Trophoblast cell (in vitro differentiated cells and primary cell): Measurements from ENCODE around the gene LONP2.

Source experiments
- DNase-seq, 2 donors: peaks; one replicate each; pipeline ENCODE4 v3.0.0-alpha.2; 2016
- H2AFZ ChIP-seq: 2 replicates; pipeline ENCODE4 v1.6.1; 2013; ENCODE audit warnings: low read length, moderate library complexity, mild to moderate bottlenecking; ENCODE audit not compliant: insufficient read depth, poor library complexity
- H2AK5ac ChIP-seq: 2 replicates; pipeline ENCODE4 v1.6.1; 2013; ENCODE audit warnings: mild to moderate bottlenecking, low read length
- H2BK120ac ChIP-seq: 2 replicates; pipeline ENCODE4 v1.6.1; 2013; ENCODE audit warnings: low read length, mild to moderate bottlenecking, moderate library complexity; ENCODE audit not compliant: insufficient read depth, poor library complexity
- H2BK12ac ChIP-seq: 2 replicates; pipeline ENCODE4 v1.6.1; 2013; ENCODE audit warnings: mild to moderate bottlenecking, low read length, moderate library complexity
- H2BK5ac ChIP-seq: 2 replicates; pipeline ENCODE4 v1.6.1; 2013; ENCODE audit warnings: low read length, low read depth, moderate library complexity, mild to moderate bottlenecking; ENCODE audit not compliant: poor library complexity
- H3K14ac ChIP-seq: 2 replicates; pipeline ENCODE4 v1.6.1; 2013; ENCODE audit warnings: mild to moderate bottlenecking, low read length
- H3K18ac ChIP-seq: 2 replicates; pipeline ENCODE4 v1.6.1; 2013; ENCODE audit warnings: mild to moderate bottlenecking, low read length
- H3K23ac ChIP-seq: 2 replicates; pipeline ENCODE4 v1.6.1; 2013; ENCODE audit warnings: low read length
- H3K27ac ChIP-seq: 2 replicates; pipeline ENCODE4 v1.5.1; 2013; ENCODE audit warnings: low read depth, mild to moderate bottlenecking, inconsistent platforms, low read length, moderate library complexity
- H3K27me3 ChIP-seq: 2 replicates; pipeline ENCODE4 v1.6.1; 2013; ENCODE audit warnings: inconsistent platforms, mild to moderate bottlenecking, low read length, moderate library complexity; ENCODE audit not compliant: insufficient read depth
- H3K36me3 ChIP-seq, 2 experiments: 1 replicate in 1 of 2; 2 replicates in 1 of 2; pipeline ENCODE4 v1.6.1; 2013; ENCODE audit warnings: low read length in 2 of 2, mild to moderate bottlenecking in 2 of 2, moderate library complexity in 1 of 2; ENCODE audit not compliant: insufficient read depth in 2 of 2, control insufficient read depth in 1 of 2
- H3K4ac ChIP-seq: 2 replicates; pipeline ENCODE4 v1.6.1; 2013; ENCODE audit warnings: low read depth, mild to moderate bottlenecking, low read length, moderate library complexity
- H3K4me1 ChIP-seq, 2 experiments: 1 replicate in 1 of 2; 2 replicates in 1 of 2; pipeline ENCODE4 v1.6.1; 2013; ENCODE audit warnings: low read length in 2 of 2, mild to moderate bottlenecking in 2 of 2, moderate library complexity in 1 of 2; ENCODE audit not compliant: insufficient read depth in 2 of 2, control insufficient read depth in 1 of 2
- H3K4me2 ChIP-seq: 2 replicates; pipeline ENCODE4 v1.6.1; 2013; ENCODE audit warnings: inconsistent platforms, mild to moderate bottlenecking, low read length, moderate library complexity
- H3K4me3 ChIP-seq: 2 replicates; pipeline ENCODE4 v1.5.1; 2013; ENCODE audit warnings: mild to moderate bottlenecking, low read depth, low read length, inconsistent platforms
- H3K79me1 ChIP-seq: one replicate; pipeline ENCODE4 v1.6.1; 2013; ENCODE audit warnings: low read length
- H3K79me2 ChIP-seq: 2 replicates; pipeline ENCODE4 v1.6.1; 2013; ENCODE audit warnings: low read length, mild to moderate bottlenecking; ENCODE audit not compliant: control insufficient read depth, insufficient read depth, poor library complexity
- H3K9ac ChIP-seq: 2 replicates; pipeline ENCODE4 v1.6.1; 2013; ENCODE audit warnings: mild to moderate bottlenecking, low read length
- H3K9me3 ChIP-seq: 2 replicates; pipeline ENCODE4 v1.6.1; 2013; ENCODE audit warnings: low read depth, mild to moderate bottlenecking, control low read depth, inconsistent platforms, low read length; ENCODE audit not compliant: insufficient read depth
- H4K12ac ChIP-seq: 2 replicates; pipeline ENCODE4 v1.6.1; 2013; ENCODE audit warnings: low read depth, mild to moderate bottlenecking, low read length, moderate library complexity
- H4K8ac ChIP-seq: 2 replicates; pipeline ENCODE4 v1.6.1; 2013; ENCODE audit warnings: low read depth, mild to moderate bottlenecking, low read length, moderate library complexity
- H4K91ac ChIP-seq: one replicate; pipeline ENCODE4 v1.6.1; 2013; ENCODE audit warnings: low read depth, mild to moderate bottlenecking, low read length, moderate library complexity
- WGBS: extraction: QIAGEN DNeasy Blood & Tissue Kit; methylation state at CpG from one replicate; pipeline ENCODE4 v1.1.7; 2013; ENCODE audit warnings: missing lambda C conversion rate; ENCODE audit not compliant: insufficient read length, insufficient coverage; ENCODE audit errors: extremely low coverage; 5-methylcytosine and 5-hydroxymethylcytosine counted together

LONP2 gene

DNA sequence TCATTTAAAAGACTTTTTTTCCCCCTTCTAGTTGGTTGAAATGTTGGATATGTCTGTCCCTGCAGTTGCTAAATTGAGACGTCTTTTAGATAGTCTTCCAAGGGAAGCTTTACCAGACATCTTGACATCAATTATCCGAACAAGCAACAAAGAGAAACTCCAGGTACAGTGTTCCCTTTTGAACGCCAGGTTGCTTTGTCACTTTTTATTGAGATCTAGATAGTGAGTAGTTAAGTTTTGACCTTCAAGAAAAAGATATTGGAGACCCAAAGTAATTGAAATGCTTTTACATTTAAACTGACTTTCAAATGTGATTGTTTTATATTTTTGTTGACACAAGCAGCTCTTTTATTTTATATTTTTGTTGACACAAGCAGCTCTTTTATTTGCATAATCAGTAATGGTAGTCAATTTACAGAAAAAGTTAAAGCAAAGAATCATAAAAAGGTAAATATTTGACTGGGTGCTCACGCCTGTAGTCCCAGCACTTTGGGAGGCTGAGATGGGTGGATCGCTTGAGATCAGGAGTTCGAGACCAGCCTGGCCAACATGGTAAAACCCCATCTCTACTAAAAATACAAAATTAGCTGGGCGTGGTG lies 12.6 kb downstream of the LONP2 start:
- Histone ChIP-seq H2BK12ac (no peak overlapping the region), H3K36me3 (peaks cover 2 to 10% of the 10 kb centered on the region in 2 experiments), H3K18ac (no peak overlapping the region), H2BK5ac (no peak overlapping the region), H3K27ac (no peak overlapping the region), H4K91ac (no peak overlapping the region), H3K9me3 (no peaks in the 10 kb centered on the region), H2AFZ (no peak overlapping the region), H3K23ac (no peak overlapping the region), H4K8ac (no peak overlapping the region), H3K4ac (no peak overlapping the region), H3K79me1 (no peaks in the 10 kb centered on the region), H2AK5ac (no peak overlapping the region), H3K14ac (no peak overlapping the region), H3K4me2 (no peak overlapping the region), H3K9ac (no peak overlapping the region), H2BK120ac (no peak overlapping the region), H3K4me1 (no peaks in the 10 kb centered on the region), H4K12ac (no peak overlapping the region), H3K4me3 (no peak overlapping the region), H3K79me2 (no peaks in the 10 kb centered on the region), H3K27me3 (no peaks in the 10 kb centered on the region)
- WGBS, result no CpG with 5 or more reads among the region's 7 CpGs
- no peak for DNase-seq

GRCh38 chr16:48261569-48261968 lies 17.5 kb downstream of the LONP2 start:
- no peak overlapping the region for H3K27ac ChIP-seq
- DNase-seq, result no peak
- no peak overlapping the region for H2BK120ac ChIP-seq
- no peaks in the 10 kb centered on the region for H3K27me3 ChIP-seq
- H3K4me2 ChIP-seq, result no peak overlapping the region
- H2BK5ac ChIP-seq, result no peak overlapping the region
- no peak overlapping the region for H3K14ac ChIP-seq
- no peaks in the 10 kb centered on the region for H3K4me1 ChIP-seq
- H2AFZ ChIP-seq, result no peak overlapping the region
- H3K18ac ChIP-seq, result no peak overlapping the region
- no peak overlapping the region for H4K91ac ChIP-seq
- H3K79me2 ChIP-seq, result no peaks in the 10 kb centered on the region
- no peak overlapping the region for H4K8ac ChIP-seq
- H4K12ac ChIP-seq, result no peak overlapping the region
- WGBS, result no CpG with 5 or more reads among the region's 1 CpG
- H3K4ac ChIP-seq, result no peak overlapping the region
- H3K4me3 ChIP-seq, result no peak overlapping the region
- H3K36me3 ChIP-seq, result peaks cover 3 to 6% of the 10 kb centered on the region in 2 experiments
- H3K23ac ChIP-seq, result no peak overlapping the region
- H3K9me3 ChIP-seq, result no peaks in the 10 kb centered on the region
- no peak overlapping the region for H2BK12ac ChIP-seq
- H2AK5ac ChIP-seq, result no peak overlapping the region
- H3K9ac ChIP-seq, result no peak overlapping the region
- H3K79me1 ChIP-seq, result no peaks in the 10 kb centered on the region

DNA sequence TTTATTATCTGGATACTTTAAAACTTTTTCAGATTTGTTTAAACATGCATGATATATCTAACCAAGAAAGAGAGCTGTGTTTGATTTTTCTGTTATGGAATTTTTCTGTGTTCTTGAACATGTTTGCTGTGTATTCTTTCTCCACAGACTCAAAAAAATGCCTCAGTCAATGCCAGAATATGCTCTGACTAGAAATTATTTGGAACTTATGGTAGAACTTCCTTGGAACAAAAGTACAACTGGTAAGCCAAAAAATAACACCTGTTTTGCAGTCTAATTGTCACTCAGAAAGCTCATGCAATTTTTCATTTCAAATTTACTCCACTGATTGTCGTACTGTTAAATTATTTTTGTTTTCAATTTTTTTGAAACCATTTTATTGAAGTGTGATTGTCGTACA lies 18.5 kb downstream of the LONP2 start:
- no peak overlapping the region for H3K23ac ChIP-seq
- H3K4me3 ChIP-seq, result no peak overlapping the region

DNA sequence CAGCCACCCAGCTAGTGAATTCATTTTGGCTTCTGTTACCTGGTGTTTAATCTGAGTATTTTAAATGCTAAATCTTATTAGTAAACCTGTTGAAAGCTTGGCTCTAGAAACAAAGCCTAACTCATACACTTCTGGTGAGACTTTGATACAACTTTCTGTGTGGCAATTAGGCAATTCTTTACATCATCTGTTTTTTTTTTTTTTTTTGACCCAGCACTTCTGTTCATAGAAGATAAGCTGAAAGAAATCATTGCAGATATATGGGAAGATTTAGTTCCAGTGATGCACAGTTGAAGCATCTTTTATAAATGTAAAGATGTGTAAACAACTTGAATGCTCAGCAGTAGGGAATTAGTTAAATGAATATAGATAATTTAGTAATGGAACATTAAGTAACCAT lies 24.9 kb downstream of the LONP2 start:
- Histone ChIP-seq H3K23ac (no peak overlapping the region), H4K8ac (no peak overlapping the region), H3K14ac (no peak overlapping the region), H3K36me3 (peaks cover 3 to 5% of the 10 kb centered on the region in 2 experiments), H3K79me1 (no peaks in the 10 kb centered on the region), H3K9me3 (no peaks in the 10 kb centered on the region), H3K18ac (no peak overlapping the region), H3K4me2 (no peak overlapping the region), H3K4me1 (no peaks in the 10 kb centered on the region), H2BK120ac (no peak overlapping the region), H3K27me3 (no peaks in the 10 kb centered on the region), H3K27ac (no peak overlapping the region), H3K9ac (no peak overlapping the region), H2AFZ (no peak overlapping the region), H3K4ac (no peak overlapping the region), H2BK5ac (no peak overlapping the region), H2AK5ac (no peak overlapping the region), H3K4me3 (no peak overlapping the region), H4K12ac (no peak overlapping the region), H2BK12ac (no peak overlapping the region), H4K91ac (no peak overlapping the region), H3K79me2 (no peaks in the 10 kb centered on the region)
- no peak for DNase-seq

More for the DNA sequence above, 18.5 kb downstream of the LONP2 start:
- Histone ChIP-seq H3K4ac (no peak overlapping the region), H2BK12ac (no peak overlapping the region), H4K8ac (no peak overlapping the region), H3K27me3 (no peaks in the 10 kb centered on the region), H2AK5ac (no peak overlapping the region), H2AFZ (no peak overlapping the region), H2BK120ac (no peak overlapping the region), H3K36me3 (peaks cover 3 to 6% of the 10 kb centered on the region in 2 experiments), H4K91ac (no peak overlapping the region), H3K79me1 (no peaks in the 10 kb centered on the region), H2BK5ac (no peak overlapping the region), H3K27ac (no peak overlapping the region), H4K12ac (no peak overlapping the region), H3K79me2 (no peaks in the 10 kb centered on the region), H3K9ac (no peak overlapping the region), H3K4me1 (no peaks in the 10 kb centered on the region), H3K9me3 (no peaks in the 10 kb centered on the region), H3K4me2 (no peak overlapping the region), H3K14ac (no peak overlapping the region), H3K18ac (no peak overlapping the region)
- no peak for DNase-seq
- WGBS, result no CpG with 5 or more reads among the region's 2 CpGs
